Astrocyte of the spinal cord (primary cell): ENCODE measurements around the gene RBM33.

Experiments
- DNase-seq: peaks from one replicate; pipeline ENCODE4 v3.0.0; 2011; ENCODE audit warnings: low read depth, low spot score
- H3K4me3 ChIP-seq: 2 replicates; pipeline ENCODE4 v1.5.1; 2011; ENCODE audit warnings: low read depth, mild to moderate bottlenecking, low read length, moderate library complexity
- CTCF ChIP-seq: IDR thresholded peaks from 2 replicates; pipeline ENCODE4 v1.5.1; 2012; ENCODE audit warnings: low read depth, mild to moderate bottlenecking, low read length, inconsistent platforms
- in situ Hi-C: cut with HindIII; loops from 2 replicates; pipeline ENCODE4 v1.10.0; 2017; ENCODE audit warnings: low sequenced_read_pairs

The RBM33 gene

GRCh38 chr7:155739538-155740143 is 95.2 kb downstream of the RBM33 start:
- TF ChIP-seq CTCF = no peak
- DNase-seq = no peak
- no peak overlapping the region for H3K4me3 ChIP-seq
- in situ Hi-C loops = no loop called here

- TF ChIP-seq CTCF = no peak
- DNase-seq = no peak
- no peak overlapping the region for H3K4me3 ChIP-seq
- in situ Hi-C loops = no loop called here
These were observed 96.6 kb downstream of the RBM33 start for GRCh38 chr7:155741082-155741481.

- no peak for TF ChIP-seq CTCF
- H3K4me3 ChIP-seq = no peak overlapping the region
- in situ Hi-C loops = no loop called here
- DNase-seq = no peak
These were observed 97.3 kb downstream of the RBM33 start for GRCh38 chr7:155741805-155742204.

GRCh38 chr7:155743177-155743576 is 98.7 kb downstream of the RBM33 start:
- no peak for TF ChIP-seq CTCF
- in situ Hi-C loops = no loop called here

GRCh38 chr7:155744971-155745683 is 100.7 kb downstream of the RBM33 start:
- in situ Hi-C loops = no loop called here
- DNase-seq = no peak
- TF ChIP-seq CTCF = no peak
- no peak overlapping the region for H3K4me3 ChIP-seq

More at GRCh38 chr7:155743177-155743576, 98.7 kb downstream of the RBM33 start:
- DNase-seq = peak; percentile 54
- H3K4me3 ChIP-seq = no peak overlapping the region

GRCh38 chr7:155745737-155746136 is 101.3 kb downstream of the RBM33 start:
- no peak overlapping the region for H3K4me3 ChIP-seq
- no peak for TF ChIP-seq CTCF
- no peak for DNase-seq
- in situ Hi-C loops = no loop called here
